HFFc6 (cell line): ENCODE data around the gene TBCA. TPM values are rescaled to one million over a fixed set of nuclear protein-coding genes. Genes with fewer than 3 reads are reported as not detected.

ENCODE experiments used
- DNase-seq: peaks from one replicate; pipeline ENCODE4 v3.0.0-alpha.2; 2018
- H3K27ac Mint-ChIP-seq: 2 replicates; pipeline ENCODE4 v1.8.0; 2020; ENCODE audit warnings: mild to moderate bottlenecking, mixed read lengths
- H3K27me3 Mint-ChIP-seq: 2 replicates; pipeline ENCODE4 v1.8.0; 2021; ENCODE audit warnings: mild to moderate bottlenecking, moderate library complexity, mixed read lengths; ENCODE audit not compliant: insufficient read depth
- H3K36me3 Mint-ChIP-seq: 2 replicates; pipeline ENCODE4 v1.8.0; 2021; ENCODE audit warnings: low read depth, mixed read lengths
- H3K4me1 Mint-ChIP-seq: 2 replicates; pipeline ENCODE4 v1.8.0; 2020; ENCODE audit warnings: low read depth, mixed read lengths
- H3K4me3 Mint-ChIP-seq: 2 replicates; pipeline ENCODE4 v1.8.0; 2020; ENCODE audit warnings: mild to moderate bottlenecking, moderate library complexity, mixed read lengths
- H3K9me3 Mint-ChIP-seq: 2 replicates; pipeline ENCODE4 v1.8.0; 2020; ENCODE audit warnings: mild to moderate bottlenecking, mixed read lengths
- total RNA-seq, 6 experiments: library from RNA; stranded (reverse); fragmentation: NEBNext Ultra II Directional; extraction: Animal tissue kit (Norgen Biotek cat#: 25700); gene quantifications; 2 replicates in 1 of 6; 3 replicates in 5 of 6; pipeline ENCODE4 v1.2.3, GENCODE V29; 2021
- TF ChIP-seq, protein P1 (sequence below): fragments of 200-600 bp; sonication (generic); IDR thresholded peaks from 2 replicates; pipeline ENCODE4 v1.5.0; 2021; ENCODE audit warnings: antibody characterized with exemption, mild to moderate bottlenecking

TBCA gene
- total RNA-seq, 6 experiments from 2014 or later: 172 to 225 (median 210) TPM

DNA sequence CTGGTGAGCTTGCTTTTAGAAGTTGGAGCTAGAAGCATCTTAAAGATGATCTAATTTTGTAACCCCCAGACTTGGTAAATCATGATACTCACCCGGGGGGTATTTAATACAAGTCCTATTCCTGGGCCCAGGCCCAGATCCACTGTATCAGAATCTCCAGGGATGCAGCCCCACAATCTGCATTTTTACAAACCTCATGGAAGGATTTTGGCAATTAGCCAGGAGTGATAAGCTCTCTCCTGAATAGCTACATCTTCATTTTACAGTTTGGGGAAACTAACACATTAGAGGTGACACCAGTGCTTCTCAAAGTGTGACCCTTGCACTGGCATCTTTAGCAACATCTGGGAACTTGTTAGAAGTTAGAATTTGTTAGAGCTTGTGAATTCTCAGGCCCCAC lies 106.5 kb downstream of the TBCA start:
- no peak overlapping the region for H3K27ac Mint-ChIP-seq
- H3K4me1 Mint-ChIP-seq: no peaks in the 10 kb centered on the region
- peaks cover 28% of the 10 kb centered on the region for H3K27me3 Mint-ChIP-seq
- no peak for DNase-seq
- no peak overlapping the region for H3K4me3 Mint-ChIP-seq
- H3K36me3 Mint-ChIP-seq: no peaks in the 10 kb centered on the region
- no peaks in the 10 kb centered on the region for H3K9me3 Mint-ChIP-seq
- TF ChIP-seq, protein P1, sequence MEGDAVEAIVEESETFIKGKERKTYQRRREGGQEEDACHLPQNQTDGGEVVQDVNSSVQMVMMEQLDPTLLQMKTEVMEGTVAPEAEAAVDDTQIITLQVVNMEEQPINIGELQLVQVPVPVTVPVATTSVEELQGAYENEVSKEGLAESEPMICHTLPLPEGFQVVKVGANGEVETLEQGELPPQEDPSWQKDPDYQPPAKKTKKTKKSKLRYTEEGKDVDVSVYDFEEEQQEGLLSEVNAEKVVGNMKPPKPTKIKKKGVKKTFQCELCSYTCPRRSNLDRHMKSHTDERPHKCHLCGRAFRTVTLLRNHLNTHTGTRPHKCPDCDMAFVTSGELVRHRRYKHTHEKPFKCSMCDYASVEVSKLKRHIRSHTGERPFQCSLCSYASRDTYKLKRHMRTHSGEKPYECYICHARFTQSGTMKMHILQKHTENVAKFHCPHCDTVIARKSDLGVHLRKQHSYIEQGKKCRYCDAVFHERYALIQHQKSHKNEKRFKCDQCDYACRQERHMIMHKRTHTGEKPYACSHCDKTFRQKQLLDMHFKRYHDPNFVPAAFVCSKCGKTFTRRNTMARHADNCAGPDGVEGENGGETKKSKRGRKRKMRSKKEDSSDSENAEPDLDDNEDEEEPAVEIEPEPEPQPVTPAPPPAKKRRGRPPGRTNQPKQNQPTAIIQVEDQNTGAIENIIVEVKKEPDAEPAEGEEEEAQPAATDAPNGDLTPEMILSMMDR: no peak

DNA sequence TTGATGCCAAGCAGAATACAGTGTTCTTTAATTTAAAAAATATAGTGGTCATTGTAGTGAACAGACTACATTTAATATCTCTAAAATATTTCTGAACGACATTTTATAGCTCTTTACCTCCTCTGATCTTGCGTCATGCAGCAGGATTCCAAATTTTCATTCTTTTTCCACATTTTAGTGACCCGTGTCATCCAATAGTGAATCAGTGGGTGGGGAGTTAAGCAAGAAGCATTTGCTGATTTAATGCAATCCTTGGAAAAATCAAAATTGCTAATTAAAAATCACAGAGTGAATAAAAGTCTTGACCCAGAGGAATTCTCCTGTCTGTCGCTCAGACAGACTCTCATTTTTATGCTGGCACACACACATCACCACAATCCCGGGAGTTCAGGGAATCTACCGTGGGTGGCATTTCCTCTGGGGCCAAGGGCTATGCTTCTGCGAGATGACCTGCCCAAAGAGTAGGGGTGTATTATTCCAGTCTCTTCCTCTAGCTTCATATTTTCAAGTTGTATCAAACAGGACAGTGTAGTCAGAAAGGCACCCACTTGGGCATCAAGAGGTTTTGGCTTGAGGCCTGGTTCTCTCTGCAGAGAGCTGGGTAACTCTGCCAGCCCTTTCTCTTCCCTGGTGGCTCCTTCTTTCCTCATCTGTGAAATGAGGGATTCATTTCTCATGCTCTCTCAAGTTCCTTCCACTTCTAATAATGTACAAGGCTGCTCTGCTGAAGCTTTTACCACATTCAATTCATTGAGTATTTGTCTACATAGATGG lies 112.9 kb downstream of the TBCA start:
- H3K4me1 Mint-ChIP-seq: peaks cover 6% of the 10 kb centered on the region; the same call in 1 of the 2 replicates
- H3K27ac Mint-ChIP-seq: no peak overlapping the region
- H3K9me3 Mint-ChIP-seq: no peaks in the 10 kb centered on the region
- H3K27me3 Mint-ChIP-seq: peaks cover 5% of the 10 kb centered on the region; the same call in 1 of the 2 replicates
- H3K4me3 Mint-ChIP-seq: no peak overlapping the region
- TF ChIP-seq, protein P1: no peak
- no peaks in the 10 kb centered on the region for H3K36me3 Mint-ChIP-seq
- DNase-seq: no peak

GRCh38 chr5:77662635-77663034 lies 113.5 kb downstream of the TBCA start:
- DNase-seq: no peak
- no peak overlapping the region for H3K4me3 Mint-ChIP-seq
- no peaks in the 10 kb centered on the region for H3K36me3 Mint-ChIP-seq
- H3K9me3 Mint-ChIP-seq: no peaks in the 10 kb centered on the region
- H3K4me1 Mint-ChIP-seq: peaks cover 6% of the 10 kb centered on the region; the same call in 1 of the 2 replicates
- H3K27ac Mint-ChIP-seq: no peak overlapping the region
- peaks cover 5% of the 10 kb centered on the region; the same call in 1 of the 2 replicates for H3K27me3 Mint-ChIP-seq
- TF ChIP-seq, protein P1: no peak

GRCh38 chr5:77658662-77659061 lies 117.5 kb downstream of the TBCA start:
- Mint-ChIP-seq H3K9me3 (no peaks in the 10 kb centered on the region), H3K4me3 (no peak overlapping the region), H3K4me1 (peaks cover 6% of the 10 kb centered on the region; the same call in 1 of the 2 replicates), H3K36me3 (no peaks in the 10 kb centered on the region), H3K27ac (no peak overlapping the region), H3K27me3 (peaks cover 18% of the 10 kb centered on the region)
- TF ChIP-seq, protein P1: no peak
- DNase-seq: no peak

DNA sequence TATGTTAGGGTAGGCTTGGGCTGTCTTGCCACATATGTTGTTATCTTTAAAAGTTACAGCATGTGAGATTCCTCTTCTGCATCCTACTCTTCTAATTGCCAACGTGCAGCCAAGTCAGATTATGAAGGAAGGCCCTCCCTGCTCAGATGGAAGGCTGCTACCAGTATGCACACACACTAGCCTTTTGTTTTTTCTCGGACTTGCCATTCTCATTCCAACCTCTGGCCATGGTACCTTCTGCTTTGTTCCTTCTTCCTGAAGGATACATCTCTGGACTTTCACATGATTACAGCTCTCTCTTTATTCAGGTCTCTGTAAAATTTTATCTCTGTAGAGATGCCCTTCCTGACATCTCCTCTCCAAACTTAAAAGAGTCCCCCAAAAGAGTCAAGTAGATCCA lies 124.8 kb downstream of the TBCA start:
- Mint-ChIP-seq H3K4me1 (no peaks in the 10 kb centered on the region), H3K9me3 (no peaks in the 10 kb centered on the region)
- TF ChIP-seq, protein P1: no peak

More for the DNA sequence above, 124.8 kb downstream of the TBCA start:
- no peak for DNase-seq
- Mint-ChIP-seq H3K4me3 (no peak overlapping the region), H3K27ac (no peak overlapping the region), H3K27me3 (peaks cover 53% of the 10 kb centered on the region), H3K36me3 (no peaks in the 10 kb centered on the region)
